Gastrocnemius medialis (tissue), 4 donors: ENCODE results near the gene PHF2.

Experiments used
- POLR2A ChIP-seq, 2 donors: fragments of 450-650 bp; IDR thresholded peaks; one replicate each; pipeline ENCODE4 v1.6.1; 2017; ENCODE audit warnings: antibody characterized with exemption in 2 of 2, mild to moderate bottlenecking in 2 of 2, moderate library complexity in 2 of 2
- TF ChIP-seq, protein P1 (sequence below), 5 experiments: fragments of 450-650 bp in 3 of 5; fragments of 200-600 bp in 2 of 5; sonication (generic) in 2 of 5; IDR thresholded peaks in 4 of 5; conservative IDR thresholded peaks in 1 of 5; 1 replicate in 4 of 5; 2 replicates in 1 of 5; pipeline ENCODE4 v1.5.1; 2016 to 2019; ENCODE audit warnings: antibody characterized with exemption in 5 of 5, mild to moderate bottlenecking in 3 of 5, moderate library complexity in 3 of 5

DNA sequence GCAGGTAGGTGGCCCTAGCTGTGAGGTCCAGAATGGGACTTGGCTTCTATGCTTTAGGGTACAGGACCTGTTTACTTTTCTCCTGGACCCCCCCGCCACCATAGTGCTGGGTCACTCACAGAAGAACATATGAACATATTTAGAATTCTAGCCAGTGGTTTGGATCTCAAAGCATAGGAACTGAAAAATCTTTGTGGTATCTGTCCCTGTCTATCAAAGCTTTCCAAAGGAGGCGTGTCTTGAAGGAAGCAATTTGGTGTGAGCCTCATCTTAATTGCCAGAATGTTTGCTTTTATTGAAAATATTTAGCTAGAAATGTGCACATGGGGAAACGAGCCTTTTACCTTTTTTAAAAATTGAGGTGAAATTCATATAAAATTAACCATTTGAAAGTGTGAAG lies 6.2 kb downstream of the PHF2 start:
- TF ChIP-seq, protein P1, sequence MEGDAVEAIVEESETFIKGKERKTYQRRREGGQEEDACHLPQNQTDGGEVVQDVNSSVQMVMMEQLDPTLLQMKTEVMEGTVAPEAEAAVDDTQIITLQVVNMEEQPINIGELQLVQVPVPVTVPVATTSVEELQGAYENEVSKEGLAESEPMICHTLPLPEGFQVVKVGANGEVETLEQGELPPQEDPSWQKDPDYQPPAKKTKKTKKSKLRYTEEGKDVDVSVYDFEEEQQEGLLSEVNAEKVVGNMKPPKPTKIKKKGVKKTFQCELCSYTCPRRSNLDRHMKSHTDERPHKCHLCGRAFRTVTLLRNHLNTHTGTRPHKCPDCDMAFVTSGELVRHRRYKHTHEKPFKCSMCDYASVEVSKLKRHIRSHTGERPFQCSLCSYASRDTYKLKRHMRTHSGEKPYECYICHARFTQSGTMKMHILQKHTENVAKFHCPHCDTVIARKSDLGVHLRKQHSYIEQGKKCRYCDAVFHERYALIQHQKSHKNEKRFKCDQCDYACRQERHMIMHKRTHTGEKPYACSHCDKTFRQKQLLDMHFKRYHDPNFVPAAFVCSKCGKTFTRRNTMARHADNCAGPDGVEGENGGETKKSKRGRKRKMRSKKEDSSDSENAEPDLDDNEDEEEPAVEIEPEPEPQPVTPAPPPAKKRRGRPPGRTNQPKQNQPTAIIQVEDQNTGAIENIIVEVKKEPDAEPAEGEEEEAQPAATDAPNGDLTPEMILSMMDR (IDR thresholded peaks at IDR 0.05 in 4 of 5, conservative IDR thresholded peaks at IDR 0.05 in 1 of 5), result no peak
- TF ChIP-seq POLR2A (IDR thresholded peaks at IDR 0.05), result no peak
